ENCODE data around the gene TMEM151A.

GRCh38 chr11:66259225-66259624 lies 32.5 kb upstream of the TMEM151A start:
- no peak for TF ChIP-seq CTCF (IDR thresholded peaks at IDR 0.05)
- no peak for TF ChIP-seq POLR2A (IDR thresholded peaks at IDR 0.05)
